ENCODE measurements around the gene HIRA.

GRCh38 chr22:19429950-19430889, 1.3 kb downstream of the HIRA start:
- TF ChIP-seq CTCF (IDR thresholded peaks at IDR 0.05; ENCODE audit: insufficient read depth, low read length, poor library complexity, severe bottlenecking) = no peak
- no peak for TF ChIP-seq EZH2phosphoT487 (conservative IDR thresholded peaks at IDR 0.05; ENCODE audit: low read length)
